ENCODE data around the gene NTF3.

Gene NTF3

GRCh38 chr12:5505116-5505515 lies 73.2 kb downstream of the NTF3 start:
- Histone ChIP-seq H3K9me2 (replicated peaks; ENCODE audit: control insufficient read depth, low read length) (no peaks in the 10 kb centered on the region; the same call in 1 of the 2 replicates), H3K9me3 (ENCODE audit: control insufficient read depth, insufficient read depth, low read length) (no peaks in the 10 kb centered on the region), H3K79me2 (ENCODE audit: control insufficient read depth, low read length) (no peaks in the 10 kb centered on the region), H3K27ac (ENCODE audit: low read depth, low read length) (no peak overlapping the region), H3K4me3 (ENCODE audit: low read length) (no peak overlapping the region), H4K20me1 (ENCODE audit: control insufficient read depth, insufficient read depth, low read depth, low read length) (no peaks in the 10 kb centered on the region), H3K27me3 (ENCODE audit: control insufficient read depth, low read length) (no peaks in the 10 kb centered on the region), H3K4me1 (ENCODE audit: control insufficient read depth, low read length) (peaks cover 15% of the 10 kb centered on the region), H3F3A (ENCODE audit: control insufficient read depth, insufficient read depth) (no peaks in the 10 kb centered on the region), H3K4me2 (ENCODE audit: low read length) (no peak overlapping the region), H3K36me3 (ENCODE audit: control insufficient read depth, low read length) (no peaks in the 10 kb centered on the region)
- no peak for TF ChIP-seq CTCF (IDR thresholded peaks at IDR 0.05; ENCODE audit: low read depth, low read length, poor library complexity, severe bottlenecking)

GRCh38 chr12:5505751-5506150 lies 73.8 kb downstream of the NTF3 start:
- H3K36me3 ChIP-seq (ENCODE audit: control insufficient read depth, low read length) = no peaks in the 10 kb centered on the region
- TF ChIP-seq EZH2phosphoT487 (IDR thresholded peaks at IDR 0.05; ENCODE audit: borderline replicate concordance, low read length) = no peak
- H4K20me1 ChIP-seq (ENCODE audit: control insufficient read depth, insufficient read depth, low read depth, low read length) = no peaks in the 10 kb centered on the region
- H3F3A ChIP-seq (ENCODE audit: control insufficient read depth, insufficient read depth) = no peaks in the 10 kb centered on the region
- H3K27ac ChIP-seq (ENCODE audit: low read depth, low read length) = no peak overlapping the region
- no peaks in the 10 kb centered on the region for H3K9me3 ChIP-seq (ENCODE audit: control insufficient read depth, insufficient read depth, low read length)
- H3K79me2 ChIP-seq (ENCODE audit: control insufficient read depth, low read length) = no peaks in the 10 kb centered on the region
- H3K4me1 ChIP-seq (ENCODE audit: control insufficient read depth, low read length) = peaks cover 18% of the 10 kb centered on the region
- no peak overlapping the region for H3K4me3 ChIP-seq (ENCODE audit: low read length)
- no peak overlapping the region for H3K4me2 ChIP-seq (ENCODE audit: low read length)
- no peaks in the 10 kb centered on the region for H3K27me3 ChIP-seq (ENCODE audit: control insufficient read depth, low read length)
- H3K9me2 ChIP-seq (replicated peaks; ENCODE audit: control insufficient read depth, low read length) = no peaks in the 10 kb centered on the region; the same call in 1 of the 2 replicates

- Histone ChIP-seq H3K9me3 (ENCODE audit: control insufficient read depth, insufficient read depth, low read length) (no peaks in the 10 kb centered on the region), H3K4me1 (ENCODE audit: control insufficient read depth, low read length) (peaks cover 19% of the 10 kb centered on the region), H3K27ac (ENCODE audit: low read depth, low read length) (no peak overlapping the region), H3F3A (ENCODE audit: control insufficient read depth, insufficient read depth) (no peaks in the 10 kb centered on the region), H3K27me3 (ENCODE audit: control insufficient read depth, low read length) (no peaks in the 10 kb centered on the region), H3K79me2 (ENCODE audit: control insufficient read depth, low read length) (no peaks in the 10 kb centered on the region), H3K9me2 (replicated peaks; ENCODE audit: control insufficient read depth, low read length) (no peaks in the 10 kb centered on the region; the same call in 1 of the 2 replicates), H4K20me1 (ENCODE audit: control insufficient read depth, insufficient read depth, low read depth, low read length) (no peaks in the 10 kb centered on the region), H3K4me3 (ENCODE audit: low read length) (no peak overlapping the region), H3K4me2 (ENCODE audit: low read length) (no peak overlapping the region), H3K36me3 (ENCODE audit: control insufficient read depth, low read length) (no peaks in the 10 kb centered on the region)
- no peak for TF ChIP-seq EZH2phosphoT487 (IDR thresholded peaks at IDR 0.05; ENCODE audit: borderline replicate concordance, low read length)
- no peak for TF ChIP-seq CTCF (IDR thresholded peaks at IDR 0.05; ENCODE audit: low read depth, low read length, poor library complexity, severe bottlenecking)
These were observed 74.4 kb downstream of the NTF3 start for GRCh38 chr12:5506295-5506694.

GRCh38 chr12:5506821-5507231 lies 74.9 kb downstream of the NTF3 start:
- H3K79me2 ChIP-seq (ENCODE audit: control insufficient read depth, low read length) = no peaks in the 10 kb centered on the region
- no peaks in the 10 kb centered on the region for H3K36me3 ChIP-seq (ENCODE audit: control insufficient read depth, low read length)
- no peaks in the 10 kb centered on the region for H3K9me2 ChIP-seq (replicated peaks; ENCODE audit: control insufficient read depth, low read length)
- no peaks in the 10 kb centered on the region for H3F3A ChIP-seq (ENCODE audit: control insufficient read depth, insufficient read depth)
- TF ChIP-seq EZH2phosphoT487 (IDR thresholded peaks at IDR 0.05; ENCODE audit: borderline replicate concordance, low read length) (no peak), CTCF (IDR thresholded peaks at IDR 0.05; ENCODE audit: low read depth, low read length, poor library complexity, severe bottlenecking) (no peak)
- no peaks in the 10 kb centered on the region for H4K20me1 ChIP-seq (ENCODE audit: control insufficient read depth, insufficient read depth, low read depth, low read length)
- no peak overlapping the region for H3K27ac ChIP-seq (ENCODE audit: low read depth, low read length)
- no peaks in the 10 kb centered on the region for H3K27me3 ChIP-seq (ENCODE audit: control insufficient read depth, low read length)
- no peak overlapping the region for H3K4me3 ChIP-seq (ENCODE audit: low read length)
- peaks cover 20% of the 10 kb centered on the region for H3K4me1 ChIP-seq (ENCODE audit: control insufficient read depth, low read length)
- no peak overlapping the region for H3K4me2 ChIP-seq (ENCODE audit: low read length)
- no peaks in the 10 kb centered on the region for H3K9me3 ChIP-seq (ENCODE audit: control insufficient read depth, insufficient read depth, low read length)
